ENCODE results near the gene TAOK3. TPM values are rescaled to one million over a fixed set of nuclear protein-coding genes. Genes with fewer than 3 reads are reported as not detected.

TAOK3 gene
- total RNA-seq, 1 donor from 2014 or later: 15.7 TPM

DNA sequence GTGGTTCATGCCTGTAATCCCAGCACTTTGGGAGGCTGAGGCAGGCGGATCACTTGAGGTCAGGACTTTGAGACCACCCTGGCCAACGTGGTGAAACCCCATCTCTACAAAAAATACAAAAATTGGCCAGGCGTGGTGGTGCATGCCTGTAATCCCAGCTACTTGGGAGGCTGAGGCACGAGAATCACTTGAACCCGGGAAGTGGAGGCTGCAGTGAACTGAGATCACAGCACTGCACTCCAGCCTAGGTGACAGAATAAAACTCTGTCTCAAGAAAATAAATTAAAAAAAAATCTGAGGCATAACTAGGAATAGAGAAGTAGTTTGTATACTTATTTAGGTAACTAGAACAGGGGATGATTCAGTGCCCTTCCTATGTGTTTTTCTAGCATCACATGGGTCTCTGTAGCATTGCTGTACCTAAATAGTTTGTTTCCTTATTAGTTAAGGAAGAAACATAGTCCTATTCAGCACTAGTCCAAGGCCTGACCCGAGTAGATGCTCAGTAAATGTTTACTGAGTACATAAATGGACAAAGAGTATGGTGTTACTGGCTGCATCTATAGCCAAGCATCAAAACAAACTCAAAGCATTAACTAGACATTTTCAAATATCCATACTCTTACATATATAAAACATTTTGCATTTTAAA, 21.7 kb downstream of the TAOK3 start:
- no peak overlapping the region for H3K27ac ChIP-seq (ENCODE audit: low read depth, low read length)
- no peak for TF ChIP-seq EZH2 (IDR thresholded peaks at IDR 0.05; ENCODE audit: insufficient read depth, low read length)
- TF ChIP-seq, protein P1, sequence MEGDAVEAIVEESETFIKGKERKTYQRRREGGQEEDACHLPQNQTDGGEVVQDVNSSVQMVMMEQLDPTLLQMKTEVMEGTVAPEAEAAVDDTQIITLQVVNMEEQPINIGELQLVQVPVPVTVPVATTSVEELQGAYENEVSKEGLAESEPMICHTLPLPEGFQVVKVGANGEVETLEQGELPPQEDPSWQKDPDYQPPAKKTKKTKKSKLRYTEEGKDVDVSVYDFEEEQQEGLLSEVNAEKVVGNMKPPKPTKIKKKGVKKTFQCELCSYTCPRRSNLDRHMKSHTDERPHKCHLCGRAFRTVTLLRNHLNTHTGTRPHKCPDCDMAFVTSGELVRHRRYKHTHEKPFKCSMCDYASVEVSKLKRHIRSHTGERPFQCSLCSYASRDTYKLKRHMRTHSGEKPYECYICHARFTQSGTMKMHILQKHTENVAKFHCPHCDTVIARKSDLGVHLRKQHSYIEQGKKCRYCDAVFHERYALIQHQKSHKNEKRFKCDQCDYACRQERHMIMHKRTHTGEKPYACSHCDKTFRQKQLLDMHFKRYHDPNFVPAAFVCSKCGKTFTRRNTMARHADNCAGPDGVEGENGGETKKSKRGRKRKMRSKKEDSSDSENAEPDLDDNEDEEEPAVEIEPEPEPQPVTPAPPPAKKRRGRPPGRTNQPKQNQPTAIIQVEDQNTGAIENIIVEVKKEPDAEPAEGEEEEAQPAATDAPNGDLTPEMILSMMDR (IDR thresholded peaks at IDR 0.05; ENCODE audit: insufficient read depth, low read depth, low read length): no peak
- no peaks in the 10 kb centered on the region for H3K27me3 ChIP-seq (ENCODE audit: insufficient read depth, low read length)
- Mint-ChIP-seq H3K4me3 (ENCODE audit: unreplicated experiment) (no peak overlapping the region), H3K27me3 (ENCODE audit: low read depth, unreplicated experiment) (no peaks in the 10 kb centered on the region), H3K9me3 (ENCODE audit: unreplicated experiment) (no peaks in the 10 kb centered on the region), H3K27ac (ENCODE audit: unreplicated experiment) (no peak overlapping the region), H3K36me3 (ENCODE audit: low read depth, unreplicated experiment) (peaks cover 2% of the 10 kb centered on the region), H3K4me1 (ENCODE audit: low read depth, unreplicated experiment) (no peaks in the 10 kb centered on the region)
- no peak overlapping the region for H3K4me3 ChIP-seq (ENCODE audit: insufficient read depth, low read depth, low read length)
- no peak overlapping the region for H3K4me2 ChIP-seq (ENCODE audit: low read length)
- FAIRE-seq: no peak
- H3K79me2 ChIP-seq (ENCODE audit: insufficient read depth, low read length): peaks cover 27% of the 10 kb centered on the region
- H3K4me1 ChIP-seq (ENCODE audit: insufficient read depth, low read length): no peaks in the 10 kb centered on the region
- H3K9ac ChIP-seq (ENCODE audit: low read length): no peak overlapping the region
- H4K20me1 ChIP-seq (ENCODE audit: insufficient read depth, low read length): peaks cover 9% of the 10 kb centered on the region
- no peak for DNase-seq (ENCODE audit: low read depth)
- no peak overlapping the region for H2AFZ ChIP-seq (ENCODE audit: low read depth, low read length)
- no peaks in the 10 kb centered on the region for H3K36me3 ChIP-seq (ENCODE audit: insufficient read depth, low read length)
- H3K9me3 ChIP-seq (ENCODE audit: insufficient read depth, low read depth, low read length): no peaks in the 10 kb centered on the region

DNA sequence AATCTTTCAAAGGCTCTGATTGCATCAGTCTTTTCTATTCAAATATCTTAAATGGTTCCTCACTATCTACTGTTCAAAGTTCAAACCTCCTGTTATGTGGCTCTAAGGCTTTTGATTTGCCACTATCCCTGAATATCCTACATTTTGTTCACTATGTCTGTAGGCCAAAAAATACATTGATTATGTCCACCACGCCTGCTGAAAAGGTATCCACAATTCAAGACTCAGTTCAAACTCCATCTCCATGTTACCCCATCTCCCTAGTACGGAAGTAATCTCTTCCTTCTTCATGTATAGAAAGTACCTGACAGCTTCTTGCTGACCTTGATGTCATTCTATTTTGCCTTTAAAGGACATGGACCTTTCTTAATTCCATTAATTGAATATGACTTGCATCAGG, 24.8 kb downstream of the TAOK3 start:
- Mint-ChIP-seq H3K9me3 (ENCODE audit: unreplicated experiment) (no peaks in the 10 kb centered on the region), H3K27ac (ENCODE audit: unreplicated experiment) (no peak overlapping the region), H3K4me1 (ENCODE audit: low read depth, unreplicated experiment) (peaks cover 3% of the 10 kb centered on the region), H3K36me3 (ENCODE audit: low read depth, unreplicated experiment) (no peaks in the 10 kb centered on the region), H3K4me3 (ENCODE audit: unreplicated experiment) (no peak overlapping the region), H3K27me3 (ENCODE audit: low read depth, unreplicated experiment) (no peaks in the 10 kb centered on the region)
- Histone ChIP-seq H2AFZ (ENCODE audit: low read depth, low read length) (no peak overlapping the region), H3K4me3 (ENCODE audit: insufficient read depth, low read depth, low read length) (no peak overlapping the region), H3K4me1 (ENCODE audit: insufficient read depth, low read length) (no peaks in the 10 kb centered on the region), H4K20me1 (ENCODE audit: insufficient read depth, low read length) (peaks cover 9% of the 10 kb centered on the region), H3K27me3 (ENCODE audit: insufficient read depth, low read length) (no peaks in the 10 kb centered on the region), H3K79me2 (ENCODE audit: insufficient read depth, low read length) (peaks cover 10% of the 10 kb centered on the region), H3K9ac (ENCODE audit: low read length) (no peak overlapping the region), H3K27ac (ENCODE audit: low read depth, low read length) (no peak overlapping the region), H3K9me3 (ENCODE audit: insufficient read depth, low read depth, low read length) (no peaks in the 10 kb centered on the region), H3K4me2 (ENCODE audit: low read length) (no peak overlapping the region), H3K36me3 (ENCODE audit: insufficient read depth, low read length) (no peaks in the 10 kb centered on the region)
- FAIRE-seq: no peak
- no peak for DNase-seq (ENCODE audit: low read depth)
- no peak for TF ChIP-seq EZH2 (IDR thresholded peaks at IDR 0.05; ENCODE audit: insufficient read depth, low read length)
- TF ChIP-seq, protein P1 (IDR thresholded peaks at IDR 0.05; ENCODE audit: insufficient read depth, low read depth, low read length): no peak

DNA sequence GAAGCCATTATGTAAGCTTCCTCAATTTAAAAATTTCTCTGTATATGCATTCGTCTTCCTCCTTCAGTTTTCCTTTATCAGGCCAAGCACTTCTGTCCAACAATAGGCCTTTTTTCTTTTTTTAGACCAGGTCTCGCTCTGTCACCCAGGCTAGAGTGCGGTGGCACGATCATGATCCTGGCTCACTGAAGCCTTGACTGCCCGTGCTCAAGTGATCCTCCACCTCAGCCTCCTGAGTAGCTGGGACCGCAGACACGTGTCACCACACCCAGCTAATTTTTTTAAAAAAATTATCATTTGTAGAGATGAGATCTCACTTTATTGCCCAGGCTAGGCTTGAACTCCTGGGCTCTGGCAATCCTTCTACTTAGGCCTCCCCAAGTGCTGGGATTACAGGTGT, 25.8 kb downstream of the TAOK3 start:
- peaks cover 11% of the 10 kb centered on the region for H3K79me2 ChIP-seq (ENCODE audit: insufficient read depth, low read length)
- no peak overlapping the region for H3K27ac ChIP-seq (ENCODE audit: low read depth, low read length)
- Mint-ChIP-seq H3K9me3 (ENCODE audit: unreplicated experiment) (no peaks in the 10 kb centered on the region), H3K27ac (ENCODE audit: unreplicated experiment) (no peak overlapping the region), H3K4me3 (ENCODE audit: unreplicated experiment) (no peak overlapping the region), H3K27me3 (ENCODE audit: low read depth, unreplicated experiment) (no peaks in the 10 kb centered on the region), H3K4me1 (ENCODE audit: low read depth, unreplicated experiment) (peaks cover 3% of the 10 kb centered on the region), H3K36me3 (ENCODE audit: low read depth, unreplicated experiment) (no peaks in the 10 kb centered on the region)
- FAIRE-seq (no peak), DNase-seq (ENCODE audit: low read depth) (no peak)
- no peak overlapping the region for H3K4me3 ChIP-seq (ENCODE audit: insufficient read depth, low read depth, low read length)
- peaks cover 9% of the 10 kb centered on the region for H4K20me1 ChIP-seq (ENCODE audit: insufficient read depth, low read length)
- H3K4me2 ChIP-seq (ENCODE audit: low read length): no peak overlapping the region
- no peak overlapping the region for H3K9ac ChIP-seq (ENCODE audit: low read length)
- H3K27me3 ChIP-seq (ENCODE audit: insufficient read depth, low read length): no peaks in the 10 kb centered on the region
- no peak overlapping the region for H2AFZ ChIP-seq (ENCODE audit: low read depth, low read length)
- no peaks in the 10 kb centered on the region for H3K4me1 ChIP-seq (ENCODE audit: insufficient read depth, low read length)
- no peaks in the 10 kb centered on the region for H3K9me3 ChIP-seq (ENCODE audit: insufficient read depth, low read depth, low read length)
- TF ChIP-seq, protein P1 (IDR thresholded peaks at IDR 0.05; ENCODE audit: insufficient read depth, low read depth, low read length): no peak
- TF ChIP-seq EZH2 (IDR thresholded peaks at IDR 0.05; ENCODE audit: insufficient read depth, low read length): no peak
- no peaks in the 10 kb centered on the region for H3K36me3 ChIP-seq (ENCODE audit: insufficient read depth, low read length)

All from astrocyte (in vitro differentiated cells and primary cell).